SK-N-MC (cell line): ENCODE data around the gene IP6K2.
"Not testable (repeated sequence)": the region's sequence is repeated elsewhere in the genome, so short reads cannot be mapped to it uniquely, and the experiment has no call there.

ENCODE experiments used
- EZH2 ChIP-seq: fragments of 200-600 bp; sonication (generic); IDR thresholded peaks from one replicate; pipeline ENCODE4 v1.6.1; 2017; ENCODE audit warnings: antibody characterized with exemption
- FOXP2 ChIP-seq: optimal IDR thresholded peaks from 2 replicates; pipeline ENCODE3; 2011; ENCODE audit warnings: mild to moderate bottlenecking, moderate library complexity; ENCODE audit not compliant: insufficient read depth; ENCODE audit errors: extremely low read length, control extremely low read depth
- POLR2AphosphoS5 ChIP-seq: IDR thresholded peaks from 2 replicates; pipeline ENCODE4 v1.6.1; 2012; ENCODE audit warnings: mild to moderate bottlenecking, low read depth, low read length, borderline replicate concordance

DNA sequence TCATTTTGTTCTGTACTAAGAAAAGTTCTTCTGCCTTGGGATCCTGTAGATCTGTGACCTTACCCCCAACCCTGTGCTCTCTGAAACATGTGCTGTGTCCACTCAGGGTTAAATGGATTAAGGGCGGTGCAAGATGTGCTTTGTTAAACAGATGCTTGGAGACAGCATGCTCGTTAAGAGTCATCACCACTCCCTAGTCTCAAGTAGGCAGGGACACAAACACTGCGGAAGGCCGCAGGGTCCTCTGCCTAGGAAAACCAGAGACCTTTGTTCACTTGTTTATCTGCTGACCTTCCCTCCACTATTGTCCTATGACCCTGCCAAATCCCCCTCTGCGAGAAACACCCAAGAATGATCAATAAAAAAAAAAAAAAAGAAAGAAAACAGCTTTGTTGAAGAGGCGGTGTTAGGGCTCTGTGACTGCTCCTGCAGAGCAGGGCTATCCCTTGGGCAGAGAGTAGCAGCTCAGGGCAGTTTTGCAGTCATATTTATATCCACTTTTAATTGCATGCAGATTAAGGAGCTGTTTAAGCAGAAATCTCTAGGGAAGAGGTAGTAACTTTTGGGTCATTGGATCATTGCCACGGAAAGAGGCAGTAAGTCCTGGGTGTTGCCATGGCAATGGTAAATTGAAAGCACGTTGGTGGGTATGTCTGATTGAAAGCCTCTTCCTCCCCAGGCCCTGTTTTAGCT, 18.2 kb upstream of the IP6K2 start:
- TF ChIP-seq POLR2AphosphoS5, EZH2, FOXP2: not testable (repeated sequence)
